DND-41 (cell line): ENCODE measurements around the gene TBC1D21.

Experiments
- ATAC-seq: fragments of 200-7000 bp; cut with Tn5 transposase; 3 replicates; pipeline ENCODE4 v1.9.1; 2021; ENCODE audit warnings: low read depth; ENCODE audit not compliant: insufficient read depth
- DNase-seq: peaks from one replicate; pipeline ENCODE4 v3.0.0-alpha.2; 2020
- H2AFZ ChIP-seq: 2 replicates; pipeline ENCODE4 v1.6.0; 2012; ENCODE audit warnings: low read depth, low read length
- H3K27ac ChIP-seq: 2 replicates; pipeline ENCODE4 v1.5.1; 2012; ENCODE audit warnings: low read length, inconsistent platforms
- H3K27me3 ChIP-seq: fragments of 200-600 bp; sonication (generic); 2 replicates; pipeline ENCODE4 v1.6.0; 2012; ENCODE audit warnings: low read length, mild to moderate bottlenecking, inconsistent platforms; ENCODE audit not compliant: insufficient read depth, poor library complexity
- H3K36me3 ChIP-seq: 2 replicates; pipeline ENCODE4 v1.5.1; 2012; ENCODE audit warnings: low read length, inconsistent platforms; ENCODE audit not compliant: insufficient read depth
- H3K4me1 ChIP-seq: 2 replicates; pipeline ENCODE4 v1.5.1; 2012; ENCODE audit warnings: mild to moderate bottlenecking, low read length; ENCODE audit not compliant: insufficient read depth
- H3K4me2 ChIP-seq: 2 replicates; pipeline ENCODE4 v1.6.0; 2012; ENCODE audit warnings: mild to moderate bottlenecking, moderate library complexity, low read length, inconsistent platforms; ENCODE audit not compliant: insufficient read depth
- H3K4me3 ChIP-seq, 2 experiments: fragments of 200-600 bp in 1 of 2; shearing (Covaris generic) in 1 of 2; 2 replicates each; pipeline ENCODE4 v1.5.1; 2012 to 2016; ENCODE audit warnings: inconsistent platforms in 2 of 2, low read length in 2 of 2, mild to moderate bottlenecking in 2 of 2, low read depth in 1 of 2, moderate library complexity in 1 of 2
- H3K79me2 ChIP-seq: 2 replicates; pipeline ENCODE4 v1.6.0; 2012; ENCODE audit warnings: low read length, inconsistent platforms; ENCODE audit not compliant: insufficient read depth
- H3K9ac ChIP-seq: 2 replicates; pipeline ENCODE4 v1.6.0; 2012; ENCODE audit warnings: low read depth, mild to moderate bottlenecking, inconsistent platforms, low read length, moderate library complexity
- H3K9me3 ChIP-seq: 2 replicates; pipeline ENCODE4 v1.5.1; 2012; ENCODE audit warnings: low read length, moderate library complexity, mild to moderate bottlenecking, inconsistent platforms; ENCODE audit not compliant: insufficient read depth, severe bottlenecking
- H4K20me1 ChIP-seq: 2 replicates; pipeline ENCODE4 v1.6.0; 2012; ENCODE audit warnings: low read length; ENCODE audit not compliant: insufficient read depth
- EZH2 ChIP-seq: IDR thresholded peaks from 3 replicates; pipeline ENCODE4 v1.6.1; 2012; ENCODE audit warnings: borderline replicate concordance, low read depth, mild to moderate bottlenecking, moderate library complexity, low read length, inconsistent platforms; ENCODE audit not compliant: severe bottlenecking
- TF ChIP-seq, protein P1 (sequence below): IDR thresholded peaks from 2 replicates; pipeline ENCODE4 v1.5.1; 2012; ENCODE audit warnings: borderline replicate concordance, low read length, moderate library complexity, mild to moderate bottlenecking; ENCODE audit not compliant: poor library complexity, severe bottlenecking; ENCODE audit errors: extremely low read depth

Gene TBC1D21

DNA sequence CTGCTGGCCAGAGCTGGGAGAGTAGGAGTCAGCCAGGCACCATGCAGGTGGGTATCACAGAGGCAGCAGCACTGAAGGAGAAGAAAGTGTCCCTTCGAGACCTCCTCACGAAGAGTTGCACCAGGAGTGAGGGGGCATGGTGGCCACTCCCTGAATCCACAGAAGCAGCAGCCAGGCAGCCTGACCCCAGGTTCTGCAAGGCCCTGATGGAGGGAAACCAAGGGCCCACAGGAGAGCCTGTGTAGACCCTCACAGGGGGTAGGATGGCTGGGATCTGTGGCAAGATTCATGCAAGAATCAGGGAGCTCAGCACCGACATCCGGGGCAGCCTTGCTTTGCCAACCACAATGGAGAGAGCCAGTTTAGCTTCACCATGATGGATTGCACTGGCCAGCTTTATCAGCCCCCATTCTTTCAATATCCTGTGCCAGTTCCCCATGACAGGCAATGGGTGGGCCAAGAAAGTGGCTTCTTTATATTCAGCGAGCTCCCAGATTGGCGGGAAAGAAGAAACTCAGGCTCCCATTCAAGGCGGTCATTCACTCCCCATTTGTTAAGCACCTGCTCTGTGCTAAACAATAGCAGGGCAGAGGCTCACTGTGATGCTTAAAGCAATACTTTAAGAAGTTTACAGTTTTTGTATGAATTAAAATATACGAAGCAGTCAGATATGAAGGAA, 33.5 kb upstream of the TBC1D21 start:
- no peaks in the 10 kb centered on the region for H3K4me1 ChIP-seq
- no peak overlapping the region for H2AFZ ChIP-seq
- DNase-seq (no peak), ATAC-seq (no peak)
- no peak overlapping the region for H3K4me2 ChIP-seq
- H3K9me3 ChIP-seq = no peaks in the 10 kb centered on the region
- no peak overlapping the region for H3K4me3 ChIP-seq
- no peak overlapping the region for H3K27ac ChIP-seq
- no peaks in the 10 kb centered on the region for H3K27me3 ChIP-seq
- no peaks in the 10 kb centered on the region; the same call in 1 of the 2 replicates for H4K20me1 ChIP-seq
- no peaks in the 10 kb centered on the region for H3K36me3 ChIP-seq
- H3K79me2 ChIP-seq = no peaks in the 10 kb centered on the region
- H3K9ac ChIP-seq = no peak overlapping the region
- no peak for TF ChIP-seq EZH2
- TF ChIP-seq, protein P1, sequence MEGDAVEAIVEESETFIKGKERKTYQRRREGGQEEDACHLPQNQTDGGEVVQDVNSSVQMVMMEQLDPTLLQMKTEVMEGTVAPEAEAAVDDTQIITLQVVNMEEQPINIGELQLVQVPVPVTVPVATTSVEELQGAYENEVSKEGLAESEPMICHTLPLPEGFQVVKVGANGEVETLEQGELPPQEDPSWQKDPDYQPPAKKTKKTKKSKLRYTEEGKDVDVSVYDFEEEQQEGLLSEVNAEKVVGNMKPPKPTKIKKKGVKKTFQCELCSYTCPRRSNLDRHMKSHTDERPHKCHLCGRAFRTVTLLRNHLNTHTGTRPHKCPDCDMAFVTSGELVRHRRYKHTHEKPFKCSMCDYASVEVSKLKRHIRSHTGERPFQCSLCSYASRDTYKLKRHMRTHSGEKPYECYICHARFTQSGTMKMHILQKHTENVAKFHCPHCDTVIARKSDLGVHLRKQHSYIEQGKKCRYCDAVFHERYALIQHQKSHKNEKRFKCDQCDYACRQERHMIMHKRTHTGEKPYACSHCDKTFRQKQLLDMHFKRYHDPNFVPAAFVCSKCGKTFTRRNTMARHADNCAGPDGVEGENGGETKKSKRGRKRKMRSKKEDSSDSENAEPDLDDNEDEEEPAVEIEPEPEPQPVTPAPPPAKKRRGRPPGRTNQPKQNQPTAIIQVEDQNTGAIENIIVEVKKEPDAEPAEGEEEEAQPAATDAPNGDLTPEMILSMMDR = no peak

- Histone ChIP-seq H3K36me3 (no peaks in the 10 kb centered on the region), H3K27me3 (no peaks in the 10 kb centered on the region), H3K4me3 (no peak overlapping the region), H2AFZ (no peak overlapping the region), H4K20me1 (no peaks in the 10 kb centered on the region; the same call in 1 of the 2 replicates), H3K4me1 (no peaks in the 10 kb centered on the region), H3K9ac (no peak overlapping the region), H3K9me3 (no peaks in the 10 kb centered on the region), H3K4me2 (no peak overlapping the region), H3K79me2 (no peaks in the 10 kb centered on the region), H3K27ac (no peak overlapping the region)
- TF ChIP-seq, protein P1 = no peak
- TF ChIP-seq EZH2 = no peak
- DNase-seq = no peak
- ATAC-seq = no peak
Measured at GRCh38 chr15:73840771-73841170, 32.6 kb upstream of the TBC1D21 start.

- Histone ChIP-seq H3K4me3 (no peak overlapping the region), H3K4me2 (no peak overlapping the region), H3K4me1 (no peaks in the 10 kb centered on the region), H3K27me3 (no peaks in the 10 kb centered on the region), H3K9me3 (no peaks in the 10 kb centered on the region), H3K9ac (no peak overlapping the region), H2AFZ (no peak overlapping the region), H3K79me2 (no peaks in the 10 kb centered on the region), H3K27ac (no peak overlapping the region), H4K20me1 (no peaks in the 10 kb centered on the region; the same call in 1 of the 2 replicates), H3K36me3 (no peaks in the 10 kb centered on the region)
- DNase-seq (no peak), ATAC-seq (no peak)
- TF ChIP-seq EZH2 = no peak
- TF ChIP-seq, protein P1 = no peak
Measured at GRCh38 chr15:73841756-73842725, 31.3 kb upstream of the TBC1D21 start.
